ENCODE data around the gene TMEM242.

Gene TMEM242

DNA sequence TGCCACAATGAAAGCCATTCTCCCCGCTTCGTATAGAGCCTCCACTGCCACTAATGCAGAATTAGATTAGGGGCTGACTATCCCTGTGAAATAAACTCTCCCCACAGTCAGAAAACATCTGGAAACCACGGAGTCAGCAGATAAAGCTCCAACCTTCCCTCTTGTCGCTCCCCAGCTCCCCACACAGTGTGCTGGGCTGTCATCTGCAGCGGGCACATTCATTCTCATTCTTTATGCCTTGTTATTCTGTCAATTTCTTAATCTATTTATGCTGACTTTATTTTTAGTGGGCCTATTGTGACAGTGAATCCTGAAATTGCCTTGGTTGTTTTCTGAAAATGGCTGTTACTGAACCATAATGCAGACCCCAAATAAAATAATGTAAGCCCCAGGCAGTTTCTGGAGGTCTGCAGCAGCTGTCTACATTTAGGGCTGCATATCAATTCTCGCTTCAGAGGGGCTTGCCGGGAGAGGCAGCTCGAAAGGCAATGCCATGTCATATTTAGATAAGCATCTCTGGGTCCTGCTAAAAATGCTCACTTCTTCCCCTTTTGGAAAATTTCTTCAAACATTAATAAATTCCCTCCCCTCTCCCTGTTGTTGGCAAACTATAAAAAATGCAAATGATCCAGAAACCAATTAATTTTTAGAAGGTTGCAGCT, 71.6 kb downstream of the TMEM242 start:
- TF ChIP-seq, protein P1, sequence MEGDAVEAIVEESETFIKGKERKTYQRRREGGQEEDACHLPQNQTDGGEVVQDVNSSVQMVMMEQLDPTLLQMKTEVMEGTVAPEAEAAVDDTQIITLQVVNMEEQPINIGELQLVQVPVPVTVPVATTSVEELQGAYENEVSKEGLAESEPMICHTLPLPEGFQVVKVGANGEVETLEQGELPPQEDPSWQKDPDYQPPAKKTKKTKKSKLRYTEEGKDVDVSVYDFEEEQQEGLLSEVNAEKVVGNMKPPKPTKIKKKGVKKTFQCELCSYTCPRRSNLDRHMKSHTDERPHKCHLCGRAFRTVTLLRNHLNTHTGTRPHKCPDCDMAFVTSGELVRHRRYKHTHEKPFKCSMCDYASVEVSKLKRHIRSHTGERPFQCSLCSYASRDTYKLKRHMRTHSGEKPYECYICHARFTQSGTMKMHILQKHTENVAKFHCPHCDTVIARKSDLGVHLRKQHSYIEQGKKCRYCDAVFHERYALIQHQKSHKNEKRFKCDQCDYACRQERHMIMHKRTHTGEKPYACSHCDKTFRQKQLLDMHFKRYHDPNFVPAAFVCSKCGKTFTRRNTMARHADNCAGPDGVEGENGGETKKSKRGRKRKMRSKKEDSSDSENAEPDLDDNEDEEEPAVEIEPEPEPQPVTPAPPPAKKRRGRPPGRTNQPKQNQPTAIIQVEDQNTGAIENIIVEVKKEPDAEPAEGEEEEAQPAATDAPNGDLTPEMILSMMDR (IDR thresholded peaks at IDR 0.05; ENCODE audit: low read depth, low read length, missing control alignments): no peak
- DNase-seq (ENCODE audit: extremely low read depth, low read depth): no peak
- no peak overlapping the region for H3K4me3 ChIP-seq (replicated peaks; ENCODE audit: low read depth, low read length)

DNA sequence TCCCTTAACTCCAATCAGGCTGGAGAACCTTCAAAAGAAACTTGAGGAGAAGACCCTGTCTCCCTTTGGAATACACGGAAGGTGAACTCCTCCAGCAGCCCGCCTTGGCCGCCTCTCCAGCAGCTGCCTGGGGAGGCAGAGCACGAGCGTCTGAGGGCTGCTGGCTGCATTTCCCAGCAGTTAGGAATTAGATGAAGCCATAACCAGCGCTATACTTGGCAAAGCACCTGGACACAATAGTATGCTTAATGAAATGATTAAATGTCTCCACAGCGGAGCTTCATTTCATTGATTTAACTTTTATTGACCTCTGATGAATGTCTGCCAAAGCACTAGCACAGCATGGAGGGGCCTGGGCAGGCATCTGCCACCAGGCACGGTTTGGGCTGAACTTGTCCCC, 73.5 kb downstream of the TMEM242 start:
- TF ChIP-seq, protein P1 (IDR thresholded peaks at IDR 0.05; ENCODE audit: low read depth, low read length, missing control alignments): no peak
- H3K4me3 ChIP-seq (replicated peaks; ENCODE audit: low read depth, low read length): no peak overlapping the region
- DNase-seq (ENCODE audit: extremely low read depth, low read depth): no peak

DNA sequence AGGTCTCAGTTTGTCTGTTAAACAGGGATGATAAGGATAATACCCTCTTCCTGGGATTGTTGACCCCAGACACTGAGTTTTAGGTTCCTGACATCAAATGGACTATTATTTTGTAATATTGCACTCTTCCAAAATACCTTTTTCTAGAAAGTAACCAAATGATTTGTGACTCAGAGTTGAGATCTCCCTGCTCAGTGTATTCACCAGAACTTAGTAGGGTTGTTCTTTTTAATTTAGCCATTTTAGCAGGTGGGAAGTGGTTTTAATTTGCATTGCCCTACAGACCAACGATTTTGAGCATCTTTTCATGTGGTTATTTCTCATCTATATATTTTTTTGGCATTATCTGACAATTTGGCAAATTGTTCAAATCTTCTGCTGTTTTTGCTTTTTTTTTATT, 75.1 kb downstream of the TMEM242 start:
- TF ChIP-seq, protein P1 (IDR thresholded peaks at IDR 0.05; ENCODE audit: low read depth, low read length, missing control alignments): no peak
- DNase-seq (ENCODE audit: extremely low read depth, low read depth): no peak
- H3K4me3 ChIP-seq (replicated peaks; ENCODE audit: low read depth, low read length): no peak overlapping the region

DNA sequence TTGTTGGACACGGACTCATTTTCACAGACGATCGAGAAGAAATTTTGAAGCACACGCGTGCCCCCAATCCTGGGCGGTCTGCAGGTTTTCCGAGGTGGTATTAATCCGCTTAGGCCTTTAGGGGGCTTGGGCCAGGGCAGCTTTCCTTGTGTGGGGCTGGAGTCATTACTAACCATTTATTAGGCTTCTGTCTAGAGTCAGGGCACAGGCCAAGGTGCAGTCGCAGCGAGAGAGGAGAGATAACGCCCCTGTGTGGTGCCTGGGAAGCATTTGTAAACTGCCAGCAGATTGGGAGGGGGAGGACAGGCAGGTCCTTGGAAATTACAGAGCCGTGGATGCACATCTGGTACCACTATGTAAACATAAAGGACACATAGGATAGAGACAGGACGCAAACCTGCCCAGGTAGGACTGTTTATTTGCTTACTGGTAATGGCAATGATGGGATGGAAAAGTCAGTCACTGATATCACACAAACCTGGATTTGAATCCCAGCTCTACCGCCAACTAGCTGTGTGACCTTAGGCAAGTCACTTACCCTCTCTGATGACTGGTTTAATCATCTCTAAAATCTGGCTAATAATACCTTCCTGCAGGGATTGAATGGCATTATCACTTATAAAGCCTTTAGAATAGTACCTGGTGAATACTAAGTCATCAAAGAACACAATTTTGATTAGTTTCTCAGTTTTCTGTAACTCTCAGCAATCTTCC, 76.4 kb downstream of the TMEM242 start:
- no peak overlapping the region for H3K4me3 ChIP-seq (replicated peaks; ENCODE audit: low read depth, low read length)
- TF ChIP-seq, protein P1 (IDR thresholded peaks at IDR 0.05; ENCODE audit: low read depth, low read length, missing control alignments): no peak
- no peak for DNase-seq (ENCODE audit: extremely low read depth, low read depth)

DNA sequence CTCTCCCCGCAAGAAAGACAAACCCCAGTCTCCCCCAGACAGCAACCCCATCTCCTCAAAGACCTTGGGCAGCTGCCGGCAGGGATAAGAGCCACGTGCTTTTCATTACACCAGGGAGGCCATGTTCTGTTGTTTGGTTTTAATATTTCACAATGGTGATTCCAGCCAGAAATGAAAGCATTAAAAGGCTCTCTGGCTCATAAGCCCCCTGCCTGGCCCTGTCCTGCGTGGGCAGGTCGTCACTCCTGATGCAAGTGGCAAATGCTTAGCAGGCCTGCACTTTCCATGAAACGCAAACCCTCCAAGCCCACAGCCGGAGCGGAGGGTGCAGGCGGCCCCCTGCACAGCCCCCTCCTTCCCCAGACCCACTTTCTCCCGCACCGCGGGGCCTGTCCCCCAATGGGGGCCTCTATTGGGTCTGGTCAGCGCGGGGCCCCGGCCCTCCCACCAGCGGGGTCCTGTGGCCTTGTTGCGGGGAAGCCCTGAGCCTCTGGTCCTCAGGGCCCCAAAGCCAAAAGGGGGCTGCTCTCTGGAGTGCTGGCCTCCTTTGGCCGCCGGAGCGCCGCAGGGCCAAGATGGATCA, 77.2 kb downstream of the TMEM242 start:
- H3K4me3 ChIP-seq (replicated peaks; ENCODE audit: low read depth, low read length): no peak overlapping the region
- TF ChIP-seq, protein P1 (IDR thresholded peaks at IDR 0.05; ENCODE audit: low read depth, low read length, missing control alignments): no peak
- DNase-seq (ENCODE audit: extremely low read depth, low read depth): no peak

DNA sequence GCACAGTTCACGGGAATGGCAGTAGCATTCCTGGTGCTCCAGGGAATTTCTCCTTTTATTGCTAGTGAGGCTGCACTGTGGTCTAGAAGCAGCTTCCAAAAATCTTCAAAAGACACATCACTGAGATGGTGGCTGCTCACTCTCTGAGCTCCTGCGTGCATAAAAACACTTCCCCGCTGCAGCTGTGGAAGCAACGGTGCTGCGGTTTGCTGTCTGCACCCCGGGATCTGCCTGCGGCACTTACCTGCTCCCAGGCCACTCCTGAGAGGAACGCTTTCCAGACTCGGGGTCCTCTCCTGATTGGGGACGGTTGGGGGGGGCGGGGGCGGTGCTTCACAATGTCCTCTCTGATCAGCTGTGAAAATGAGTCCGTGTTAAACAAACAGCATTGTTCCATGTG, 77.9 kb downstream of the TMEM242 start:
- DNase-seq (ENCODE audit: extremely low read depth, low read depth): no peak

More for the DNA sequence above, 77.9 kb downstream of the TMEM242 start:
- H3K4me3 ChIP-seq (replicated peaks; ENCODE audit: low read depth, low read length): no peak overlapping the region
- TF ChIP-seq, protein P1 (IDR thresholded peaks at IDR 0.05; ENCODE audit: low read depth, low read length, missing control alignments): no peak
